ENCODE data around the gene FLNB. TPM values are rescaled to one million over a fixed set of nuclear protein-coding genes. Genes with fewer than 3 reads are reported as not detected.
"Not testable (repeated sequence)": the region's sequence is repeated elsewhere in the genome, so short reads cannot be mapped to it uniquely, and the experiment has no call there.

The FLNB gene
- total RNA-seq, 1 donor from 2014 or later: 216 TPM

DNA sequence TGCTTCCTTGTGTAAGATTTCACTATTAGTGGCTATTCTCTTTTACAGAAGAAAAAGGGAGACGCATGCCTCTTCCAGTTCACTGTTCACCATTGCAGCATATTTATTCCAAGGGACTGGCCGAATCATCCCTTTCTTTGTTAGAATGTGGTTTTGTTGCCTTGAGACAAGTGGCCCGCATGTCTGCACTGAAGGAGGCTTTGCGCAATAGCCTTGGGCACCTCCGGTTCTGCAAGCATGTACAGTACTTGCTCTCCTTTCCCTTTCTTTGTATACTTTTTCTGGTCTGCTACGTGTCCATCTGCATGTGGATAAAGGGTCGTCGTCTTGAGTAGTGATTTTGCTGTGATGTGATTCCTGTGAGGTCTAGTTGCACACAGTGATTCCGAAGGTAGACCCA lies 43.0 kb downstream of the FLNB start:
- DNase-seq (ENCODE audit: low spot score): no peak
- H3K4me3 Mint-ChIP-seq (ENCODE audit: unreplicated experiment): no peak overlapping the region
- no peak overlapping the region for H3K27ac Mint-ChIP-seq (ENCODE audit: unreplicated experiment)
- H3K36me3 Mint-ChIP-seq (ENCODE audit: low read depth, unreplicated experiment): no peaks in the 10 kb centered on the region
- H3K4me1 Mint-ChIP-seq (ENCODE audit: unreplicated experiment): peaks cover 45% of the 10 kb centered on the region
- TF ChIP-seq, protein P1, sequence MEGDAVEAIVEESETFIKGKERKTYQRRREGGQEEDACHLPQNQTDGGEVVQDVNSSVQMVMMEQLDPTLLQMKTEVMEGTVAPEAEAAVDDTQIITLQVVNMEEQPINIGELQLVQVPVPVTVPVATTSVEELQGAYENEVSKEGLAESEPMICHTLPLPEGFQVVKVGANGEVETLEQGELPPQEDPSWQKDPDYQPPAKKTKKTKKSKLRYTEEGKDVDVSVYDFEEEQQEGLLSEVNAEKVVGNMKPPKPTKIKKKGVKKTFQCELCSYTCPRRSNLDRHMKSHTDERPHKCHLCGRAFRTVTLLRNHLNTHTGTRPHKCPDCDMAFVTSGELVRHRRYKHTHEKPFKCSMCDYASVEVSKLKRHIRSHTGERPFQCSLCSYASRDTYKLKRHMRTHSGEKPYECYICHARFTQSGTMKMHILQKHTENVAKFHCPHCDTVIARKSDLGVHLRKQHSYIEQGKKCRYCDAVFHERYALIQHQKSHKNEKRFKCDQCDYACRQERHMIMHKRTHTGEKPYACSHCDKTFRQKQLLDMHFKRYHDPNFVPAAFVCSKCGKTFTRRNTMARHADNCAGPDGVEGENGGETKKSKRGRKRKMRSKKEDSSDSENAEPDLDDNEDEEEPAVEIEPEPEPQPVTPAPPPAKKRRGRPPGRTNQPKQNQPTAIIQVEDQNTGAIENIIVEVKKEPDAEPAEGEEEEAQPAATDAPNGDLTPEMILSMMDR (IDR thresholded peaks at IDR 0.05; ENCODE audit: unreplicated experiment): no peak
- H3K27me3 Mint-ChIP-seq (ENCODE audit: unreplicated experiment): peaks cover 3% of the 10 kb centered on the region
- H3K9me3 Mint-ChIP-seq (ENCODE audit: unreplicated experiment): no peaks in the 10 kb centered on the region

DNA sequence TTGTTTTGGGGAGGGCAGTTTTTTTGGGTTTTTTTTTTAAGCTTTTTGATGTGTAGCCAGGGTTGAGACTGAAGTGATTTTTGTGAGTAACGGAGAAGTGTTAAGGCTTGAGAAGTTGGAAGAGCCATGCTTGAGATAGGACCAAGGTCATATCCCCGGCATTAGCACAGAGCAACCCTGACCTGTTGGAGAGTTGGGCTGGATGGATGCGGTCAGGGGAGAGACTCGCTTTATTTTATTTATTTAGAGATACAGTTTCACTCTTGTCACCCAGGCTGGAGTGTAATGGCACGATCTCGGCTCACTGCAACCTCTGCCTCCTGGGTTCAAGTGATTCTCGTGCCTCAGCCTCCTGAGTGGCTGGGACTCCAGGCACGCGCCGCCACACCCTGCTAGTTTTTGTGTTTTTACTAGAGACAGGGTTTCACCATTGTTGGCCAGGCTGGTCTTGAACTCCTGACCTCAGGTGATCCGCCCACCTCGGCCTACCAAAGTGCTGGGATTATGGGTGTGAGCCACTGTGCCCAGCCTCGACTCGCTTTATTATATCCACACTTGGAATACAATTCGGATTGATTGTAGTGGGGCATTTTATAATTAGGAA lies 43.5 kb downstream of the FLNB start:
- H3K4me3 Mint-ChIP-seq (ENCODE audit: unreplicated experiment); DNase-seq (ENCODE audit: low spot score); H3K27me3 Mint-ChIP-seq (ENCODE audit: unreplicated experiment); H3K27ac Mint-ChIP-seq (ENCODE audit: unreplicated experiment); H3K36me3 Mint-ChIP-seq (ENCODE audit: low read depth, unreplicated experiment); H3K9me3 Mint-ChIP-seq (ENCODE audit: unreplicated experiment): not testable (repeated sequence)
- H3K4me1 Mint-ChIP-seq (ENCODE audit: unreplicated experiment): peaks cover 42% of the 10 kb centered on the region

DNA sequence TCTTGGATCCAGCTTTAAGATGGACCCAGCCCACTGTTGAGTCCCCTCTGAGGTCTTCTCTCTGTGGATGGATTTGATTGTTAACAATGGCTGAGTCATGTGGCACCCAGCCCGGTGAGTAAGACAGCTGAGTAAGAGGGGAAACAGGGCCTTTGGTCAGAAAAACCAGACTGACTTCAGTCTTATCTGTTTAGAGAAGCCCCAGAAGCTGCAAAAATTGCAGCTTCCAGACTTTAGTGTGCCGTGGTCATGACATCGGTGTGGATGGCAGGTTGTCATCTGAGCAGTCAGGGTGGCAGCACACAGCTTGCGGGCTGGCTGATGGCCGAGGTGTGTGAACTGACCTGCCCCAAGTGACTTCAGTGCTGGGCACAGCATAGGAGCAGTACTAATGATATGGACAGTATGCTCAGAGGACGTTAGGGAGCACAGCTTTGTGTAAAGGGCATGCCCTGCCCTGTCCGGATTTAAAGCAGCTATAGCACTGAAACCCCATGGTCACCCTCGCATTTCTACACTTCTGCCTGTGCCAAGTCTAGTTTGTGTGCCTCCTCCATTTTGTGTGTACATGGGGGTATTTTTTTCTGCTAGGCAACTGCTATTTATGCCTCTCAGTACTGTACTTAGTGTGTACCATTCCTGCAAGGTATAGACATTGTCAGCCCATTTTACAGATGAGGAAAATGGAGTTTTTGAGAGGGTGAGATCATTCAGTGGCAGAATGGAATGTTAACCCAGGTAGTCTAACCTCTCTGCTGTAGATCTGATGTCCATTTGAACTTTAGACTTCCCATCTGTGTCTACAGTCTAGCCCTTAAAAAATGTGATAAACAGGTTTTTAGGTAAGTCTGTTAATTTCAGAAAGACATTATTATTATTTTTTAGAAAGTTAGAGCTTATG lies 44.4 kb downstream of the FLNB start:
- peaks cover 3% of the 10 kb centered on the region for H3K27me3 Mint-ChIP-seq (ENCODE audit: unreplicated experiment)
- peaks cover 45% of the 10 kb centered on the region for H3K4me1 Mint-ChIP-seq (ENCODE audit: unreplicated experiment)
- TF ChIP-seq, protein P1 (IDR thresholded peaks at IDR 0.05; ENCODE audit: unreplicated experiment): no peak
- no peak overlapping the region for H3K4me3 Mint-ChIP-seq (ENCODE audit: unreplicated experiment)
- H3K36me3 Mint-ChIP-seq (ENCODE audit: low read depth, unreplicated experiment): no peaks in the 10 kb centered on the region
- H3K27ac Mint-ChIP-seq (ENCODE audit: unreplicated experiment): no peak overlapping the region
- no peaks in the 10 kb centered on the region for H3K9me3 Mint-ChIP-seq (ENCODE audit: unreplicated experiment)
- no peak for DNase-seq (ENCODE audit: low spot score)

DNA sequence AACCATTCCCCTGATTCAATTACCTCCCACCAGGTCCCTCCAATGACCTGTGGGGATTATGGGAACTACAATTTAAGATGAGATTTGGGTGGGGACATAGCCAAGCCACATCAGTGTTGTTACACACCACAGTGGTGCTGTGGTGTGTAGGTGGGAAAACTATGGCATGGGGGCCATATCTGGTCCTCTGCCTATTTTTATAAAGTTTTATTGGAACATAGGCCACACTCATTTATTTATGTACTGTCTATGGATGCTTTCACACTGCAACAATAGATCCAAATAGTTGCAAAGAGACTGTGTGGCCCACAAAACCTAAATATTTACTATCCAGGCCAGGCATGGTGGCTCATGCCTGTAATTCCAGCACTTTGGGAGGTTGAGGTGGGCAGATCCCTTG lies 46.4 kb downstream of the FLNB start:
- H3K4me1 Mint-ChIP-seq (ENCODE audit: unreplicated experiment): peaks cover 41% of the 10 kb centered on the region
- no peaks in the 10 kb centered on the region for H3K27me3 Mint-ChIP-seq (ENCODE audit: unreplicated experiment)
- no peak for DNase-seq (ENCODE audit: low spot score)
- H3K4me3 Mint-ChIP-seq (ENCODE audit: unreplicated experiment): no peak overlapping the region
- no peaks in the 10 kb centered on the region for H3K36me3 Mint-ChIP-seq (ENCODE audit: low read depth, unreplicated experiment)
- TF ChIP-seq, protein P1 (IDR thresholded peaks at IDR 0.05; ENCODE audit: unreplicated experiment): no peak
- H3K27ac Mint-ChIP-seq (ENCODE audit: unreplicated experiment): no peak overlapping the region
- no peaks in the 10 kb centered on the region for H3K9me3 Mint-ChIP-seq (ENCODE audit: unreplicated experiment)

DNA sequence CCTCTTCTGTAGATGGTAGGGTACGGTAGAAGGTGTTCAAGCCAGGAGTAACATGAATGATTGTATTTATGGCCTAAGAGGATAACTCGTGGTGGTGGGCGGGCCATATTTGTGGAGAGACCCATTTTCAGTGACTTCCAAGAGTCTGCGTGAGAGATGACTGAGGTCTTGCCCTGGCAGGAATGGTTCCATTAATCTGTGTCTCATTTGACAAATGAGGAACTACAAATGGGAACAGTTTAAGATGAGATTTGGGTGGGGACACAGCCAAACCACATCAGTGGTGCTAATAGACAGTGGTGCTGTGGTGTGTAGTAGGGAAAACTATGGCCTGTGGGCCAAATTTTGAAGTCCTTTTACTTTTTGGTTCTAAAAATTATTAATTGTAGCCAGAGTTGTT lies 47.1 kb downstream of the FLNB start:
- Mint-ChIP-seq H3K27ac (ENCODE audit: unreplicated experiment) (no peak overlapping the region), H3K9me3 (ENCODE audit: unreplicated experiment) (no peaks in the 10 kb centered on the region), H3K36me3 (ENCODE audit: low read depth, unreplicated experiment) (no peaks in the 10 kb centered on the region), H3K4me3 (ENCODE audit: unreplicated experiment) (no peak overlapping the region), H3K27me3 (ENCODE audit: unreplicated experiment) (no peaks in the 10 kb centered on the region), H3K4me1 (ENCODE audit: unreplicated experiment) (peaks cover 41% of the 10 kb centered on the region)
- TF ChIP-seq, protein P1 (IDR thresholded peaks at IDR 0.05; ENCODE audit: unreplicated experiment): no peak
- DNase-seq (ENCODE audit: low spot score): no peak

DNA sequence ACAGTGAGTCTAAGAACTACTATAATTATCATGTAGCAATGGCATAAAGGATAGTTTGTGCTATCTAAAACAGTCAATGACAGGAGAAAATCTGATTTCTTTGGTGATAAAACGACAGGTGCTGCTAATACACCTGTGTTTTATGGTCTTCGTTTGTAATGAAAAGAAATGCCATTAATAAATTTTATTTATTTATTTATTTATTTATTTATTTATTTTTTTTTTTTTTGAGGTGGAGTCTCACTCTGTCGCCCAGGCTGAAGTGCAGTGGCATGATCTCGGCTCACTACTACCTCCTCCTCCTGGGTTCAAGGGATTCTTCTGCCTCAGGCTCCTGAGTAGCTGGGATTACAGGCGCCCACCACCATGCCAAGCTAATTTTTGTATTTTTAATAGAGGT lies 47.7 kb downstream of the FLNB start:
- H3K4me3 Mint-ChIP-seq (ENCODE audit: unreplicated experiment); H3K36me3 Mint-ChIP-seq (ENCODE audit: low read depth, unreplicated experiment); H3K27ac Mint-ChIP-seq (ENCODE audit: unreplicated experiment); H3K27me3 Mint-ChIP-seq (ENCODE audit: unreplicated experiment); DNase-seq (ENCODE audit: low spot score); H3K9me3 Mint-ChIP-seq (ENCODE audit: unreplicated experiment): not testable (repeated sequence)
- peaks cover 38% of the 10 kb centered on the region for H3K4me1 Mint-ChIP-seq (ENCODE audit: unreplicated experiment)

All from endothelial cell (in vitro differentiated cells).